GM12891 (cell line): ENCODE measurements around the gene ZEB2.
A peak's percentile ranks its signal among the peaks of the same experiment; 100 is the strongest.

Source experiments
- DNase-seq: peaks from one replicate; pipeline ENCODE4 v3.0.0; 2011; ENCODE audit warnings: low spot score; ENCODE audit not compliant: insufficient read length
- FAIRE-seq: peaks from 2 replicates; lab custom pipeline; 2011; peaks lifted over from hg19 to GRCh38; lab: Jason Lieb, UNC
- PAX5 ChIP-seq: IDR thresholded peaks from 2 replicates; pipeline ENCODE4 v1.6.1; 2011; ENCODE audit warnings: low read length, moderate library complexity, mild to moderate bottlenecking; ENCODE audit not compliant: insufficient read depth, severe bottlenecking
- POLR2A ChIP-seq: IDR thresholded peaks from 2 replicates; pipeline ENCODE4 v1.6.1; 2011; ENCODE audit warnings: low read depth, low read length, control low read depth
- POLR2AphosphoS5 ChIP-seq: IDR thresholded peaks from 2 replicates; pipeline ENCODE4 v1.6.1; 2011; ENCODE audit warnings: low read depth, low read length, control low read depth
- POU2F2 ChIP-seq: IDR thresholded peaks from 2 replicates; pipeline ENCODE4 v1.6.1; 2011; ENCODE audit warnings: low read depth, mild to moderate bottlenecking, control low read depth, low read length, moderate library complexity
- SPI1 ChIP-seq: IDR thresholded peaks from 2 replicates; pipeline ENCODE4 v1.6.1; 2011; ENCODE audit warnings: low read depth, low read length, control low read depth
- TAF1 ChIP-seq: IDR thresholded peaks from 2 replicates; pipeline ENCODE4 v1.6.1; 2011; ENCODE audit warnings: low read depth, low read length, control low read depth

Gene ZEB2

GRCh38 chr2:144358374-144358964 is 161.4 kb downstream of the ZEB2 start:
- FAIRE-seq: no peak

GRCh38 chr2:144357623-144358373 is 162.1 kb downstream of the ZEB2 start:
- TF ChIP-seq POLR2A: no peak
- TF ChIP-seq POLR2AphosphoS5: no peak
- peak; percentile 85 for TF ChIP-seq POU2F2
- no peak for TF ChIP-seq TAF1
- TF ChIP-seq SPI1: 0 out of 2 replicates have a peak, but pooled peaks have one; percentile 11
- TF ChIP-seq PAX5: peak; percentile 17
- FAIRE-seq (peak; percentile 83), DNase-seq (no peak)

More at GRCh38 chr2:144358374-144358964, 161.4 kb downstream of the ZEB2 start:
- no peak for TF ChIP-seq SPI1
- DNase-seq: no peak

- DNase-seq (no peak), FAIRE-seq (peak; percentile 70)
- TF ChIP-seq TAF1 (no peak), SPI1 (no peak), POU2F2 (no peak), PAX5 (no peak), POLR2A (no peak), POLR2AphosphoS5 (no peak)
Measured at GRCh38 chr2:144356402-144356801, 163.5 kb downstream of the ZEB2 start.

GRCh38 chr2:144354953-144355352 is 165.0 kb downstream of the ZEB2 start:
- no peak for TF ChIP-seq TAF1
- DNase-seq: no peak

GRCh38 chr2:144351687-144352086 is 168.2 kb downstream of the ZEB2 start:
- TF ChIP-seq PAX5: no peak
- DNase-seq: no peak
- no peak for FAIRE-seq

More at GRCh38 chr2:144354953-144355352, 165.0 kb downstream of the ZEB2 start:
- FAIRE-seq: peak; percentile 5

GRCh38 chr2:144350151-144350802 is 169.6 kb downstream of the ZEB2 start:
- FAIRE-seq (no peak), DNase-seq (no peak)
- no peak for TF ChIP-seq POU2F2
- TF ChIP-seq POLR2AphosphoS5: no peak
- no peak for TF ChIP-seq SPI1

GRCh38 chr2:144349674-144350073 is 170.2 kb downstream of the ZEB2 start:
- TF ChIP-seq POU2F2 (no peak), POLR2AphosphoS5 (no peak), TAF1 (no peak), SPI1 (no peak), POLR2A (no peak), PAX5 (no peak)
- DNase-seq (no peak), FAIRE-seq (no peak)

- TF ChIP-seq POLR2A (no peak), SPI1 (no peak)
- DNase-seq (no peak), FAIRE-seq (no peak)
Measured at GRCh38 chr2:144348846-144349245, 171.1 kb downstream of the ZEB2 start.

GRCh38 chr2:144346229-144346628 is 173.7 kb downstream of the ZEB2 start:
- no peak for FAIRE-seq
- no peak for DNase-seq
- TF ChIP-seq PAX5: no peak

- no peak for DNase-seq
- TF ChIP-seq POLR2A (no peak), SPI1 (no peak), POLR2AphosphoS5 (no peak), POU2F2 (no peak), TAF1 (no peak)
- FAIRE-seq: no peak
Measured at GRCh38 chr2:144343145-144343544, 176.8 kb downstream of the ZEB2 start.

- TF ChIP-seq PAX5 (no peak), POLR2AphosphoS5 (no peak), SPI1 (no peak), POU2F2 (no peak), POLR2A (no peak), TAF1 (no peak)
- FAIRE-seq (no peak), DNase-seq (no peak)
Measured at GRCh38 chr2:144341538-144341937, 178.4 kb downstream of the ZEB2 start.
